ENCODE data around the gene ABCA3. TPM values are rescaled to one million over a fixed set of nuclear protein-coding genes. Genes with fewer than 3 reads are reported as not detected.

The ABCA3 gene
- total RNA-seq, 1 donor from 2014 or later: 11.1 TPM

- Mint-ChIP-seq H3K4me1 (ENCODE audit: low read depth) (peaks cover 8% of the 10 kb centered on the region), H3K4me3 (ENCODE audit: low read depth) (no peak overlapping the region), H3K9me3 (no peaks in the 10 kb centered on the region), H3K36me3 (ENCODE audit: low read depth) (peaks cover 17% of the 10 kb centered on the region), H3K27ac (no peak overlapping the region), H3K27me3 (ENCODE audit: low read depth) (no peaks in the 10 kb centered on the region)
- DNase-seq (ENCODE audit: low spot score): no peak
- intact Hi-C loops (cut with micrococcal nuclease): no loop called here
Measured at GRCh38 chr16:2229091-2229490, 111.4 kb downstream of the ABCA3 start.

GRCh38 chr16:2228161-2228824 is 112.2 kb downstream of the ABCA3 start:
- H3K9me3 Mint-ChIP-seq: no peaks in the 10 kb centered on the region
- H3K27me3 Mint-ChIP-seq (ENCODE audit: low read depth): no peaks in the 10 kb centered on the region
- H3K27ac Mint-ChIP-seq: no peak overlapping the region
- no peak overlapping the region for H3K4me3 Mint-ChIP-seq (ENCODE audit: low read depth)
- H3K4me1 Mint-ChIP-seq (ENCODE audit: low read depth): peaks cover 8% of the 10 kb centered on the region
- H3K36me3 Mint-ChIP-seq (ENCODE audit: low read depth): peaks cover 17% of the 10 kb centered on the region
- no peak for DNase-seq (ENCODE audit: low spot score)
- intact Hi-C loops (cut with micrococcal nuclease): no loop called here

GRCh38 chr16:2226918-2227317 is 113.6 kb downstream of the ABCA3 start:
- Mint-ChIP-seq H3K27ac (no peak overlapping the region), H3K9me3 (no peaks in the 10 kb centered on the region), H3K4me3 (ENCODE audit: low read depth) (no peak overlapping the region), H3K36me3 (ENCODE audit: low read depth) (peaks cover 17% of the 10 kb centered on the region), H3K27me3 (ENCODE audit: low read depth) (no peaks in the 10 kb centered on the region), H3K4me1 (ENCODE audit: low read depth) (peaks cover 8% of the 10 kb centered on the region)
- intact Hi-C loops (cut with micrococcal nuclease): no loop called here
- DNase-seq (ENCODE audit: low spot score): no peak

- Mint-ChIP-seq H3K4me3 (ENCODE audit: low read depth) (peak overlapping the region; percentile 56), H3K4me1 (ENCODE audit: low read depth) (peaks cover 8% of the 10 kb centered on the region), H3K27ac (no peak overlapping the region), H3K9me3 (no peaks in the 10 kb centered on the region), H3K27me3 (ENCODE audit: low read depth) (no peaks in the 10 kb centered on the region), H3K36me3 (ENCODE audit: low read depth) (peaks cover 17% of the 10 kb centered on the region)
- DNase-seq (ENCODE audit: low spot score): no peak
- intact Hi-C loops (cut with micrococcal nuclease): no loop called here
Measured at GRCh38 chr16:2226245-2226793, 114.2 kb downstream of the ABCA3 start.

Other genes starting within 250 kb of the ABCA3 start
- 86.9 and 94.4 TPM in 2 replicates for gene PKD1, start 204.8 kb downstream of the ABCA3 start, total RNA-seq
- gene RAB26, start 192.1 kb downstream of the ABCA3 start, total RNA-seq: 0.46 and 0.59 TPM in 2 replicates
- gene TRAF7, start 184.9 kb downstream of the ABCA3 start, total RNA-seq: 69.8 and 70.7 TPM in 2 replicates
- 0.48 and 1.0 TPM in 2 replicates for gene CASKIN1, start 144.1 kb downstream of the ABCA3 start, total RNA-seq
- 54.3 and 56.4 TPM in 2 replicates for gene MLST8, start 135.3 kb downstream of the ABCA3 start, total RNA-seq
- gene BRICD5, start 129.9 kb downstream of the ABCA3 start, total RNA-seq: 24.6 and 25.2 TPM in 2 replicates
- 36.1 and 37.7 TPM in 2 replicates for gene PGP, start 125.9 kb downstream of the ABCA3 start, total RNA-seq
- gene E4F1, start 117.1 kb downstream of the ABCA3 start, total RNA-seq: 29.3 and 30.0 TPM in 2 replicates
- gene DNASE1L2, start 104.3 kb downstream of the ABCA3 start, total RNA-seq: 1.7 and 2.2 TPM in 2 replicates
- 40.4 and 45.1 TPM in 2 replicates for gene ECI1, start 89.1 kb downstream of the ABCA3 start, total RNA-seq
- 369 TPM in 2 replicates for gene RNPS1, start 72.6 kb downstream of the ABCA3 start, total RNA-seq
- gene CCNF, start 88.7 kb upstream of the ABCA3 start, total RNA-seq: 48.4 and 48.9 TPM in 2 replicates
- 31.8 and 34.6 TPM in 2 replicates for gene TEDC2, start 119.4 kb upstream of the ABCA3 start, total RNA-seq
- 0.28 TPM in 1 of 2 replicates, not detected in the other for gene NTN3, start 130.6 kb upstream of the ABCA3 start, total RNA-seq
- gene TBC1D24, start 134.4 kb upstream of the ABCA3 start, total RNA-seq: 19.6 and 21.4 TPM in 2 replicates
- 114 and 119 TPM in 2 replicates for gene ATP6V0C, start 173.2 kb upstream of the ABCA3 start, total RNA-seq
- gene AMDHD2, start 179.6 kb upstream of the ABCA3 start, total RNA-seq: 29.3 and 30.1 TPM in 2 replicates
- 0.25 TPM in 1 of 2 replicates, not detected in the other for gene CEMP1, start 190.7 kb upstream of the ABCA3 start, total RNA-seq
- 45.7 and 48.5 TPM in 2 replicates for gene PDPK1, start 197.3 kb upstream of the ABCA3 start, total RNA-seq